ENCODE results near the gene KMT2E. TPM values are rescaled to one million over a fixed set of nuclear protein-coding genes. Genes with fewer than 3 reads are reported as not detected.

KMT2E gene
- total RNA-seq, 1 experiment from 2014 or later: 38.2 TPM

- no peaks in the 10 kb centered on the region for H3K9me3 ChIP-seq (ENCODE audit: control insufficient read depth, low read depth, low read length)
- peaks cover 39% of the 10 kb centered on the region; the same call in 1 of the 2 replicates for H3K79me2 ChIP-seq (ENCODE audit: insufficient read depth, low read length)
- H2BK12ac ChIP-seq (ENCODE audit: insufficient read length, low read depth, low read length): no peak overlapping the region
- H3K27me3 ChIP-seq (ENCODE audit: insufficient read depth, low read length): no peaks in the 10 kb centered on the region
- H3K27ac ChIP-seq (ENCODE audit: insufficient read length, low read depth, low read length): no peak overlapping the region
- H3T11ph ChIP-seq (ENCODE audit: low read length): no peak overlapping the region
- H2BK5ac ChIP-seq (ENCODE audit: insufficient read length, low read length): no peak overlapping the region
- peaks cover 0 to 6% (median 0%) of the 10 kb centered on the region in 3 experiments; a peak in 3 of 7 replicates for H3K36me3 Mint-ChIP-seq (ENCODE audit: insufficient read depth in 1 of 3, low read depth in 3 of 3)
- no peak overlapping the region for H2BK15ac ChIP-seq (ENCODE audit: low read depth, low read length)
- TF ChIP-seq CTCF (conservative IDR thresholded peaks at IDR 0.05): no peak
- H2AK5ac ChIP-seq (ENCODE audit: insufficient read length, low read length): no peak overlapping the region
- no peak overlapping the region for H3K56ac ChIP-seq (ENCODE audit: insufficient read length, low read depth, low read length)
- H3K4me1 Mint-ChIP-seq: peaks cover 13 to 21% of the 10 kb centered on the region in 2 experiments
- no peak overlapping the region for H3K23ac ChIP-seq (ENCODE audit: insufficient read length, low read depth, low read length)
- no peak overlapping the region for H3K18ac ChIP-seq (ENCODE audit: insufficient read length, low read depth, low read length)
- no peaks in the 10 kb centered on the region for H3K27me3 Mint-ChIP-seq (ENCODE audit: low read depth)
- no peak overlapping the region for H3K27ac Mint-ChIP-seq
- no peaks in the 10 kb centered on the region for H3K23me2 ChIP-seq (ENCODE audit: insufficient read length, low read depth, low read length, poor library complexity, severe bottlenecking)
- H4K91ac ChIP-seq (ENCODE audit: insufficient read length, low read depth, low read length): no peak overlapping the region
- H2AFZ ChIP-seq (ENCODE audit: low read length): no peak overlapping the region
- no peak overlapping the region for H3K4me3 Mint-ChIP-seq
- H3K9ac ChIP-seq (ENCODE audit: extremely low read depth, insufficient read length, low read length): no peak overlapping the region
- no peak overlapping the region for H3K14ac ChIP-seq (ENCODE audit: insufficient read depth, low read length)
- H2BK20ac ChIP-seq (ENCODE audit: low read depth, low read length, poor library complexity, severe bottlenecking): no peak overlapping the region
- H4K5ac ChIP-seq (ENCODE audit: insufficient read length, low read depth, low read length): no peak overlapping the region
- H4K8ac ChIP-seq (replicated peaks; ENCODE audit: insufficient read length, low read depth, low read length): no peak overlapping the region
- no peaks in the 10 kb centered on the region for H4K20me1 ChIP-seq (ENCODE audit: control insufficient read depth, insufficient read depth, insufficient read length)
- H3K4me2 ChIP-seq (ENCODE audit: insufficient read depth, insufficient read length, low read length): no peak overlapping the region
- H2BK120ac ChIP-seq (ENCODE audit: low read depth, low read length, poor library complexity, severe bottlenecking): no peak overlapping the region
- H3K9me3 Mint-ChIP-seq: no peaks in the 10 kb centered on the region
- H3K4me1 ChIP-seq (ENCODE audit: insufficient read depth, low read length): no peaks in the 10 kb centered on the region
- H3K79me1 ChIP-seq (ENCODE audit: insufficient read depth, low read depth, low read length, poor library complexity, severe bottlenecking): peaks cover 3% of the 10 kb centered on the region
- DNase-seq: no peak
- no peak overlapping the region for H3K4ac ChIP-seq (ENCODE audit: low read depth, low read length)
These were observed 16.4 kb downstream of the KMT2E start for GRCh38 chr7:105030447-105030846.
